GM12874 (cell line): ENCODE measurements around the gene ENTPD3.

Source experiments
- CTCF ChIP-seq: IDR thresholded peaks from 2 replicates; pipeline ENCODE4 v1.5.1; 2011; ENCODE audit warnings: low read depth, mild to moderate bottlenecking, control low read depth, low read length, moderate library complexity; ENCODE audit not compliant: insufficient read depth

The ENTPD3 gene

GRCh38 chr3:40407007-40407406 is 20.0 kb downstream of the ENTPD3 start:
- TF ChIP-seq CTCF, result no peak

- TF ChIP-seq CTCF, result no peak
Observed at GRCh38 chr3:40407611-40408010, 20.6 kb downstream of the ENTPD3 start.

DNA sequence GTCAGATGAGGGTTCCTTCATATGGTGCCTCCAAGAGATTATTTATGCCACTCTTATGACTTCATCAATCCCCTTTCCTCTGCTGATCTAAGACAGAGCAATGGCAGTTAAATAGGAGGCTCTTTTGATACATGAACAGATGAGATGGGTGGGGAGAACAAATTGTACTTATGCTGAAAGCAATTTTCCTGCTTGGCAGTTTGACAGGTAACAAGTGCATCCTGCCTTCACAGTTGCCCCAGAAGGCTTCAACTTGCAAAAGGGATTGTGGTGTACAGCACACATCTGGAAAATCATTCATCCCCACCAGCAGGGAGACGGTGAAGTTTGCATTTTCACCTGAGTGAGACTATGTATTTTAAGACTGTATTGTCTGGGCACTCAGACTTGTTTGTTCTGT is 27.3 kb downstream of the ENTPD3 start:
- TF ChIP-seq CTCF, result no peak

DNA sequence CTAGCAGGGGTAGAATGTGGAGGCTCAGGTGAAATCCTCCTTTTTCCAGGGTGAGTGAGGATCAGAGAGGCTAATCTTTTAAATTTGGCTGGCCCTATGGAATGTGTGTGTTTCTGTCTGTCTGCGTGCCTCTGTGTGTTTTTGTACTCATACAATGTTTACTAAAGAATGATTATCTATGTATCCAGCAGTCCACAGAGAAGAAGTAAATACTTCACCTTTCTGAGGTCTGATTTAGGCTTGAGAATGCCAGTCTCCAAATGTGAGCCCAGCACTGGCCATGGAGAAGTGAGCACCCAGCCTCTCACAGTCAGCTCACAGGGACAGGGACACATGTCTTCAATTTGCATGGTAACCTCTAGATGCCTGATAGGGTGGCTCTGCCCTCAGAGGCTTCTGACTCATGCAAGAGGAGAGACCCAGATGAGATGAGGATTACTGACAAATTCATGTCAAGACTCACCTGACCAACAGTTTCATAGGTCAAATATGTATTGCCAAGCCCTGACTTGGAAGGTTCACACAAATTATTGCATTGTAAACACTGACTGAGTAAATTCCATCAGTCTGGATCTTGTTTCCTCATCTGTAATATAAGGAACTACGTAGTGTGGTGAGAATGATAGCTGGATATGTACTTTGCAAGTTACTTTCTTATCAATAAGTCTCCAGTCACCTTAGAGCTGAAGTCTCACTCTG is 31.0 kb downstream of the ENTPD3 start:
- TF ChIP-seq CTCF, result no peak

DNA sequence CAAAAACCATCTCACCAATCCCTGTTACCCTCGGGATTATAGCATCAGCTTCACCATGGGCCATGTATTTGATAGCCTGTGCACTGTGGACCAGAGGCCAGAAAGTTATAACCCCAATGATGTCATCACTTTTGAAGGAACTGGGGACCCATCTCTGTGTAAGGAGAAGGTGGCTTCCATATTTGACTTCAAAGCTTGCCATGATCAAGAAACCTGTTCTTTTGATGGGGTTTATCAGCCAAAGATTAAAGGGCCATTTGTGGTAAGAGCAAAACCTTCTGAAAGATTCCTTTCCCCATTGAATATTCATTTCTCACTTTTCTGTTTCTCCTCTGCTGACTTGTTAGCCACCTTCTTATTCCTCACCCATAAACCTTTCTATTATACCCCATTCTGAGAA is 35.9 kb downstream of the ENTPD3 start:
- TF ChIP-seq CTCF, result no peak

DNA sequence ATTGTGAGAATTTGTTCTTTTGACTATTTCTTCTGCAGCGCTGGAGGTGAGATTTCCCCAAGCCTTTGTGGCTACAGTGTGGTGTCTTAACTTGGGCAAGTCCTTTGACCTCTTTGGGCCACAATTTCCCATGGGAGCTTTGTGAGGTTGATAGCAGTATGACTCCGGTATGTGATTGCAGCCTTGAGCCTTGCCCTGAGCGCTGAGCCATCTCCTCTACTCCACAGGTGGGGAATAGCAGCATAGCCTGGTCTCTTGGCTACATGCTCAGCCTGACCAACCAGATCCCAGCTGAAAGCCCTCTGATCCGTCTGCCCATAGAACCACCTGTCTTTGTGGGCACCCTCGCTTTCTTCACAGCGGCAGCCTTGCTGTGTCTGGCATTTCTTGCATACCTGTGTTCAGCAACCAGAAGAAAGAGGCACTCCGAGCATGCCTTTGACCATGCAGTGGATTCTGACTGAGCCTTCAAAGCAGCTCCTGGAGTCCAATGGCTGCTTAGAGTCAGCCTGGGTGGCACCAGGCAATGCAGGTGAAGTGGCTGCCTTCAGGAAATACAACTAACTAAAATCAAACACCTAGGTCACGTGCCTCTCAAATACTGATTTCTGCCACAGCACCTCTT is 40.2 kb downstream of the ENTPD3 start:
- no peak for TF ChIP-seq CTCF

DNA sequence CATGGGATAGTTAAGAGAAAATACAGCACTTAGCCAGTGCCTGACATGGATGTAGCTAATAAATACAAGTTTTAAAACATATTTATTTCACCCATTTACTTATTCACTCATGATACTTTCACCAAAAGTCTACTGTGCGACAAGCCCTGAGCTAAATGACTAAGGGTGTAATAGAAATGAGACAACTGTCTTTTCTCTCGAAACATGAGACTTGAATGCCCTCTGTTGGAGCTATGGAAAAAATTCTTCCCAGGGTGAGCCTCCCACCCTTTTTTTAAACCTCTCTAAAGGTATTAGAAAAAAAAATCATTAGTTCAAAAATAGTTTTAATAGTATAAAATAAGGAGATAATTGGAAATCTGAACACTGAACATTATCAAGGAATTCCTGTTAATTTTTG is 45.8 kb downstream of the ENTPD3 start:
- TF ChIP-seq CTCF, result no peak
